Measurements from ENCODE around the gene RAB11FIP2. TPM values are rescaled to one million over a fixed set of nuclear protein-coding genes. Genes with fewer than 3 reads are reported as not detected.

The RAB11FIP2 gene
- 10 to 100 TPM; 40.0 to 98.6 (median 74.4) TPM for total RNA-seq

- H3K9me3 ChIP-seq = no peaks in the 10 kb centered on the region
- peak; percentile 61 to 85 for TF ChIP-seq POLR2A (IDR thresholded peaks at IDR 0.05)
- TF ChIP-seq CTCF (IDR thresholded peaks at IDR 0.05) = peak in 2 of 4 experiments; percentile 9 to 30
- intact Hi-C loops (cut with DNase I; ENCODE audit: low total_unique reads) = no loop called here
- no peaks in the 10 kb centered on the region for H3K4me1 ChIP-seq
- peak; percentile 96 to 97 for DNase-seq
- peak within 1 kb of the TSS; percentile 97 to 99 for H3K27ac ChIP-seq
- H3K36me3 ChIP-seq = no peaks in the 10 kb centered on the region
- H3K4me3 ChIP-seq = peak within 1 kb of the TSS; percentile 72 to 95
- no peaks in the 10 kb centered on the region for H3K27me3 ChIP-seq
Measured at GRCh38 chr10:118046395-118047156, at the start of gene RAB11FIP2. RAB11FIP2 (minus strand) TSS chr10:118046941; CDS start chr10:118046163, 778 bp downstream.

GRCh38 chr10:118096022-118096421, 49.3 kb upstream of the RAB11FIP2 start:
- Histone ChIP-seq H3K4me1 (no peaks in the 10 kb centered on the region), H3K36me3 (no peaks in the 10 kb centered on the region), H3K4me3 (no peak overlapping the region), H3K9me3 (no peaks in the 10 kb centered on the region), H3K27ac (no peak overlapping the region), H3K27me3 (no peaks in the 10 kb centered on the region)
- no peak for DNase-seq
- TF ChIP-seq CTCF (IDR thresholded peaks at IDR 0.05) = no peak
- TF ChIP-seq POLR2A (IDR thresholded peaks at IDR 0.05) = no peak
- intact Hi-C loops (cut with DNase I; ENCODE audit: low total_unique reads) = no loop called here

- TF ChIP-seq CTCF (IDR thresholded peaks at IDR 0.05) (no peak), POLR2A (IDR thresholded peaks at IDR 0.05) (no peak)
- Histone ChIP-seq H3K27me3 (no peaks in the 10 kb centered on the region), H3K36me3 (no peaks in the 10 kb centered on the region), H3K4me1 (no peaks in the 10 kb centered on the region), H3K27ac (no peak overlapping the region), H3K4me3 (no peak overlapping the region), H3K9me3 (no peaks in the 10 kb centered on the region)
- intact Hi-C loops (cut with DNase I; ENCODE audit: low total_unique reads) = no loop called here
- no peak for DNase-seq
Measured at GRCh38 chr10:118092209-118092608, 45.5 kb upstream of the RAB11FIP2 start.

DNA sequence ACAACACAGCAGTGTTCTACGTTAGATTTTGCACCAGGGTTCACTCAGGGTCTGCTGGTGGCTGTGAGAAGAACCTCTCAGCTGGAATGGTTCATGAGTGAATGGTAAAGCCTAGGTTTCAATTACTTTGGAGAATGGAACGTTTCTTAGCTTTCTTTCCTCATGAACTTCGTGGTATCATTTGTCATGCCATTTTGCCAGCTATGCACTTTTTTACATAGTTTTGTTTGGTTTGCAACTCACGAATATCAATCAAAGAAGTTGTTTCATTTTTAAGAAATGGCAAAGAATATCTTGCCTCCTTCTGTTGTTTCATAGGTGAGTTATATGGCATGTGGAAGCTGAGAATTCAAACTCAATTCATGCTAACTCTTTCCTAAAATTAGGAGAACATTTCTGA, 34.1 kb upstream of the RAB11FIP2 start:
- Histone ChIP-seq H3K9me3 (peaks cover 0 to 9% of the 10 kb centered on the region in 2 donors), H3K27me3 (no peaks in the 10 kb centered on the region), H3K36me3 (no peaks in the 10 kb centered on the region), H3K4me3 (no peak overlapping the region), H3K4me1 (no peaks in the 10 kb centered on the region), H3K27ac (no peak overlapping the region)
- no peak for DNase-seq
- intact Hi-C loops (cut with DNase I; ENCODE audit: low total_unique reads) = no loop called here
- TF ChIP-seq POLR2A (IDR thresholded peaks at IDR 0.05) = no peak

DNA sequence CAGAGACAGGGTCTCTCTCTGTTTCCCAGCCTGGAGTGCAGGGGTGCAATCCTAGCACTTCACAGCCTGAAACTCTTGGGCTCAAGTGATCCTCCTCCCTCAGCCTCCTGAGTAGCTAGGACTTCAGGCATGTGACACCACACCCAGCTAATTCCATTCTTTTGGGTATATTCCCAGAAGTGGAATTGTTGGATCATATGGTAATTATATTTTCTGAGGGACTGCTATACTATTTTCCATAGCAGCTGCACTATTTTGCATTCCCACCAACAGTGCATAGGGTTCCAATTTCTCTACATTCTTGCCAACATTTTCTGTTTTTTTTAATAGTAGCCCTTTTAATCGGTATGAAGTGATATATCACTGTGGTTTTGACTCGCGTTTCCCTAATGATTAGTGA, 30.0 kb upstream of the RAB11FIP2 start:
- Histone ChIP-seq H3K4me1 (no peaks in the 10 kb centered on the region), H3K36me3 (no peaks in the 10 kb centered on the region), H3K4me3 (no peak overlapping the region), H3K9me3 (no peaks in the 10 kb centered on the region), H3K27me3 (no peaks in the 10 kb centered on the region), H3K27ac (no peak overlapping the region)
- intact Hi-C loops (cut with DNase I; ENCODE audit: low total_unique reads) = no loop called here
- TF ChIP-seq CTCF (IDR thresholded peaks at IDR 0.05) (no peak), POLR2A (IDR thresholded peaks at IDR 0.05) (no peak)
- no peak for DNase-seq

All from uterus (tissue), 4 donors.